Hepatocyte (in vitro differentiated cells): ENCODE results near the gene SERPINB13. TPM values are rescaled to one million over a fixed set of nuclear protein-coding genes. Genes with fewer than 3 reads are reported as not detected.

Experiments
- DNase-seq: peaks from one replicate; pipeline ENCODE4 v3.0.0-alpha.2; 2016; ENCODE audit warnings: low spot score
- H2AFZ ChIP-seq: fragments of 200-600 bp; sonication (generic); 2 replicates; pipeline ENCODE4 v1.6.0; 2016; ENCODE audit warnings: antibody characterized with exemption, mild to moderate bottlenecking
- H3K27ac ChIP-seq: fragments of 200-600 bp; sonication (generic); 2 replicates; pipeline ENCODE4 v1.5.1; 2016; ENCODE audit warnings: mild to moderate bottlenecking
- H3K27me3 ChIP-seq: fragments of 200-600 bp; sonication (generic); 2 replicates; pipeline ENCODE4 v1.6.1; 2016
- H3K36me3 ChIP-seq: fragments of 200-600 bp; sonication (generic); replicated peaks from 2 replicates; pipeline ENCODE4 v1.5.1; 2016; ENCODE audit warnings: low read depth; ENCODE audit not compliant: insufficient read depth
- H3K4me1 ChIP-seq: fragments of 200-600 bp; sonication (generic); 2 replicates; pipeline ENCODE4 v1.5.1; 2016; ENCODE audit warnings: mild to moderate bottlenecking, moderate library complexity; ENCODE audit not compliant: insufficient read depth
- H3K4me2 ChIP-seq: fragments of 200-600 bp; sonication (generic); 2 replicates; pipeline ENCODE4 v1.6.0; 2016
- H3K4me3 ChIP-seq: fragments of 200-600 bp; sonication (generic); 2 replicates; pipeline ENCODE4 v1.5.1; 2016; ENCODE audit warnings: mild to moderate bottlenecking
- H3K79me2 ChIP-seq: fragments of 200-600 bp; sonication (generic); 2 replicates; pipeline ENCODE4 v1.6.0; 2017; ENCODE audit warnings: mild to moderate bottlenecking
- H3K9me2 ChIP-seq: fragments of 200-600 bp; sonication (generic); replicated peaks from 2 replicates; pipeline ENCODE4 v1.6.0; 2017; ENCODE audit warnings: mild to moderate bottlenecking; ENCODE audit not compliant: insufficient read depth
- H3K9me3 ChIP-seq: fragments of 200-600 bp; sonication (generic); 2 replicates; pipeline ENCODE4 v1.5.1; 2016; ENCODE audit warnings: low read depth, mild to moderate bottlenecking
- H4K20me1 ChIP-seq: fragments of 200-600 bp; sonication (generic); 2 replicates; pipeline ENCODE4 v1.6.0; 2016; ENCODE audit warnings: mild to moderate bottlenecking; ENCODE audit not compliant: insufficient read depth, poor library complexity, severe bottlenecking
- EZH2 ChIP-seq: fragments of 200-600 bp; sonication (generic); IDR thresholded peaks from 2 replicates; pipeline ENCODE4 v1.6.1; 2016; ENCODE audit warnings: antibody characterized with exemption, mild to moderate bottlenecking, borderline replicate concordance
- EZH2phosphoT487 ChIP-seq: fragments of 200-600 bp; sonication (generic); IDR thresholded peaks from one replicate; pipeline ENCODE4 v1.6.1; 2018; ENCODE audit warnings: antibody characterized with exemption, mild to moderate bottlenecking, low read depth, moderate library complexity; ENCODE audit not compliant: unreplicated experiment, severe bottlenecking
- WGBS: methylation state at CpG from one replicate; pipeline ENCODE4 v1.1.6; 2016; ENCODE audit warnings: low lambda C conversion rate; ENCODE audit errors: missing lambda C conversion rate; 5-methylcytosine and 5-hydroxymethylcytosine counted together
- polyA plus RNA-seq: library from polyadenylated mRNA; unstranded; fragments of >200 nt; fragmentation: Nextera tagmentation; extraction: Ambion mirVana; gene quantifications from 2 replicates; pipeline ENCODE4 v1.2.1, GENCODE V29; 2016
- total RNA-seq: library from RNA; depleted of rRNA; stranded (reverse); fragments of >200 nt; gene quantifications from 2 replicates; pipeline ENCODE4 v1.2.3, GENCODE V29; 2014
- TF ChIP-seq, protein P1 (sequence below): fragments of 200-600 bp; sonication (generic); IDR thresholded peaks from 2 replicates; pipeline ENCODE4 v1.5.1; 2016; ENCODE audit warnings: antibody characterized with exemption, mild to moderate bottlenecking; ENCODE audit not compliant: poor library complexity

Gene SERPINB13, protein sequence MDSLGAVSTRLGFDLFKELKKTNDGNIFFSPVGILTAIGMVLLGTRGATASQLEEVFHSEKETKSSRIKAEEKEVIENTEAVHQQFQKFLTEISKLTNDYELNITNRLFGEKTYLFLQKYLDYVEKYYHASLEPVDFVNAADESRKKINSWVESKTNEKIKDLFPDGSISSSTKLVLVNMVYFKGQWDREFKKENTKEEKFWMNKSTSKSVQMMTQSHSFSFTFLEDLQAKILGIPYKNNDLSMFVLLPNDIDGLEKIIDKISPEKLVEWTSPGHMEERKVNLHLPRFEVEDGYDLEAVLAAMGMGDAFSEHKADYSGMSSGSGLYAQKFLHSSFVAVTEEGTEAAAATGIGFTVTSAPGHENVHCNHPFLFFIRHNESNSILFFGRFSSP
- total RNA-seq (not detected in 2 replicates), polyA plus RNA-seq (0.28 TPM in 1 of 2 replicates, not detected in the other)

DNA sequence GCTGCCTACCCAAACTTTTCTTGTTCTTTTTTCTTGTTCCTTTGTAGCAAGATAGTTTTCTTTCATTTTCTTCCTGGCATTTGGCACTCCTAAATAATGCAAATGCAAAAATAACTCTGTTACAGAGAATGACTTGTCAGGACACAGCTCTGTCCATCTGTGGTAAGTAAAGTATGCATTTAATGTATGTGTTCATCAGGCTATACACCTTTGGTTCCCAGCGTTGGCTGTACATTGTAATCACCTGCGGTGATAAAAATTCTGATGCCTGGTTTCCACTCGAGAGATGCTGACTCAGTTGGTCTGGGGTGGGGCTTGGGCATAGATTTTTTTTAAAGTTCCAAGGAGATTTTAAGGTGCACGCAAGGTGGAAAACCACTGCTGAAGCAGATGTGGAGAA is at the start of gene SERPINB13:
Gene SERPINB13, plus strand, starts transcription at position 378 of the 400 bp plus-strand sequence. CDS start 1,325 bp downstream, outside the sequence.
- Histone ChIP-seq H4K20me1 (no peaks in the 10 kb centered on the region), H3K27me3 (no peaks in the 10 kb centered on the region), H3K36me3 (no peaks in the 10 kb centered on the region), H3K79me2 (no peaks in the 10 kb centered on the region), H3K9me3 (no peaks in the 10 kb centered on the region), H3K4me1 (no peaks in the 10 kb centered on the region), H3K4me3 (no peak within 1 kb of the TSS), H3K4me2 (no peak within 1 kb of the TSS), H3K27ac (no peak within 1 kb of the TSS), H2AFZ (no peak within 1 kb of the TSS), H3K9me2 (no peaks in the 10 kb centered on the region)
- no peak for DNase-seq
- WGBS = 87% methylated on average over 4 of the region's 4 CpGs
- TF ChIP-seq, protein P1, sequence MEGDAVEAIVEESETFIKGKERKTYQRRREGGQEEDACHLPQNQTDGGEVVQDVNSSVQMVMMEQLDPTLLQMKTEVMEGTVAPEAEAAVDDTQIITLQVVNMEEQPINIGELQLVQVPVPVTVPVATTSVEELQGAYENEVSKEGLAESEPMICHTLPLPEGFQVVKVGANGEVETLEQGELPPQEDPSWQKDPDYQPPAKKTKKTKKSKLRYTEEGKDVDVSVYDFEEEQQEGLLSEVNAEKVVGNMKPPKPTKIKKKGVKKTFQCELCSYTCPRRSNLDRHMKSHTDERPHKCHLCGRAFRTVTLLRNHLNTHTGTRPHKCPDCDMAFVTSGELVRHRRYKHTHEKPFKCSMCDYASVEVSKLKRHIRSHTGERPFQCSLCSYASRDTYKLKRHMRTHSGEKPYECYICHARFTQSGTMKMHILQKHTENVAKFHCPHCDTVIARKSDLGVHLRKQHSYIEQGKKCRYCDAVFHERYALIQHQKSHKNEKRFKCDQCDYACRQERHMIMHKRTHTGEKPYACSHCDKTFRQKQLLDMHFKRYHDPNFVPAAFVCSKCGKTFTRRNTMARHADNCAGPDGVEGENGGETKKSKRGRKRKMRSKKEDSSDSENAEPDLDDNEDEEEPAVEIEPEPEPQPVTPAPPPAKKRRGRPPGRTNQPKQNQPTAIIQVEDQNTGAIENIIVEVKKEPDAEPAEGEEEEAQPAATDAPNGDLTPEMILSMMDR = no peak
- TF ChIP-seq EZH2phosphoT487 (no peak), EZH2 (no peak)

DNA sequence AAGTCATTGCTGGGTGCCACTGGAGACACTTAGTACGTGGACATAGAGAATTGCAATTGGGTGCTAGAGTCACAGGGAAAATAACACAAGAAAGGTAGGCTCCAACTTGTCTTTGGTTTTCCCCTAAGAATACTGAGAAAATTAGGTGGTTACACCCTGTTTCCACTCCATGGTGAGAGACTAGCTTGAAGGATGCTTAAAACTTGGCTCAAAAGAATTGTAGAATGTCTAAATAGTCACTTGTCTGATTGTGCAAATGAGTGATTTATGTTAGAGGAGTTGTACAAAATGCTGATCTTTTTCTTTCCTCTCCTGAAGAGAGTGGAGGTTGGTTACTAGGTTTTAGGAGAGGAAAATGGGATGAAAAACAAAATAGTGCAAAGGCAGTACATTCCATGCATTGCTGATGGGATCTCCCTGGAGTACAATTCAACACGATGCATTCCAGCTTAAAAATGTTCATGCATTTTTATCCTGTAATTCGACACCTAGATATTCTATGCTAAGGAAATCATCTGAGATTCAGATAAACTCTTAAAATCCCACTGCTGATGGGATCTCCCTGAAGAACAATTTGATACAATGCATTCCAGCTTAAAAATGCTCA is 47.1 kb upstream of the SERPINB13 start:
- WGBS = 59% methylated on average over 3 of the region's 3 CpGs

DNA sequence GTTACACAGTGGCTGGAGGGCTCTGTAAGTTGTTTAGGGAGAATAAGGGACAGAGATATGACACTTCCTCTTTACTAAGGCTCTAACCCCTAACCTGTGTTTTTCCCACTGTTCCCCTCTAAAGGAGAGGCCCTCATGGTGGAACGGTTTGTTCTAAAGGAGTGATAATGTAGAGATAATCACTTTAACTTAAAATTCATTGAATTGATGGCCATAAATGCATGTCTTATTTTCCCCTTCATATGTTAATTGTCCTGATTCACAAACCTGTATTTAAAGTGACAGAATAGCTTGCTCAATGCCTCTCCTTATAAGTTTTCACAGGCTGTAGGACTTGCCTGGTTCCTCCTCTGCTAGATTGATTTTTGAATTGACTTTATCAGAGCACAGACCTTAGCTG is 45.1 kb upstream of the SERPINB13 start, which contains the start of gene SERPINB12:
Gene SERPINB12, plus strand, starts transcription at position 301 of the 400 bp plus-strand sequence. CDS start 13,791 bp downstream, outside the sequence.
- no peaks in the 10 kb centered on the region for H3K79me2 ChIP-seq
- H3K27me3 ChIP-seq = no peaks in the 10 kb centered on the region
- no peaks in the 10 kb centered on the region for H3K9me3 ChIP-seq
- H2AFZ ChIP-seq = no peak within 1 kb of the TSS
- no peaks in the 10 kb centered on the region for H3K36me3 ChIP-seq
- no peak within 1 kb of the TSS for H3K4me2 ChIP-seq
- H3K4me1 ChIP-seq = no peaks in the 10 kb centered on the region
- no peak within 1 kb of the TSS for H3K4me3 ChIP-seq
- H4K20me1 ChIP-seq = no peaks in the 10 kb centered on the region
- no peaks in the 10 kb centered on the region for H3K9me2 ChIP-seq
- no peak within 1 kb of the TSS for H3K27ac ChIP-seq
- TF ChIP-seq EZH2 (no peak), EZH2phosphoT487 (no peak)
- TF ChIP-seq, protein P1 = no peak
- 48% methylated on average over 1 of the region's 1 CpG for WGBS
- DNase-seq = no peak

More for the DNA sequence above, 47.1 kb upstream of the SERPINB13 start:
- H3K9me3 ChIP-seq = no peaks in the 10 kb centered on the region
- no peaks in the 10 kb centered on the region for H3K79me2 ChIP-seq
- H3K27ac ChIP-seq = no peak overlapping the region
- TF ChIP-seq EZH2phosphoT487 = no peak
- TF ChIP-seq, protein P1 = no peak
- no peak for TF ChIP-seq EZH2
- H2AFZ ChIP-seq = no peak overlapping the region
- H3K4me1 ChIP-seq = no peaks in the 10 kb centered on the region
- no peaks in the 10 kb centered on the region for H3K36me3 ChIP-seq
- H3K4me2 ChIP-seq = no peak overlapping the region
- no peaks in the 10 kb centered on the region for H3K9me2 ChIP-seq
- DNase-seq = no peak
- no peaks in the 10 kb centered on the region for H3K27me3 ChIP-seq
- no peaks in the 10 kb centered on the region for H4K20me1 ChIP-seq
- H3K4me3 ChIP-seq = no peak overlapping the region
